K562 (cell line): ENCODE results near the gene GIGYF1. TPM values are rescaled to one million over a fixed set of nuclear protein-coding genes. Genes with fewer than 3 reads are reported as not detected.
A peak's percentile ranks its signal among the peaks of the same experiment; 100 is the strongest.

Experiments used
- CHD4 ChIP-seq: fragments of 200-600 bp; sonication (generic); IDR thresholded peaks from 3 replicates; pipeline ENCODE4 v1.6.1; 2012; ENCODE audit warnings: low read depth, mild to moderate bottlenecking, mixed read lengths, low read length, inconsistent platforms; ENCODE audit not compliant: insufficient read depth, insufficient replicate concordance, poor library complexity, severe bottlenecking
- KDM4B ChIP-seq, 2 experiments: fragments of 450-650 bp in 1 of 2; sonication (generic) in 1 of 2; IDR thresholded peaks; 2 replicates each; pipeline ENCODE4 v1.6.1; 2016 to 2017; ENCODE audit warnings: borderline replicate concordance in 2 of 2, antibody characterized with exemption in 1 of 2, low read depth in 1 of 2, mild to moderate bottlenecking in 1 of 2
- NFYB ChIP-seq: IDR thresholded peaks from 2 replicates; pipeline ENCODE4 v1.6.1; 2011; ENCODE audit warnings: mild to moderate bottlenecking, moderate library complexity; ENCODE audit not compliant: insufficient read length; ENCODE audit errors: extremely low read depth
- NR1H2 ChIP-seq: sonication (generic); formaldehyde crosslinking; IDR thresholded peaks from 2 replicates; pipeline ENCODE4 v1.4.0; 2020; ENCODE audit warnings: mild to moderate bottlenecking, missing genetic modification reagents
- NRF1 ChIP-seq, 2 experiments: fragments of 450-650 bp; IDR thresholded peaks in 1 of 2; conservative IDR thresholded peaks in 1 of 2; 2 replicates each; pipeline ENCODE4 v1.6.1; 2014; ENCODE audit warnings: mild to moderate bottlenecking in 2 of 2
- PTBP1 ChIP-seq: fragments of 200-400 bp; formaldehyde crosslinking; IDR thresholded peaks from 2 replicates; pipeline ENCODE4 v1.6.1; 2017; ENCODE audit warnings: low read depth, low read length
- RHOXF2B ChIP-seq: fragments of 250-450 bp; sonication (Bioruptor Pico); conservative IDR thresholded peaks from 2 replicates; pipeline ENCODE4 v1.5.1; 2021
- SAFB ChIP-seq: fragments of 200-400 bp; formaldehyde crosslinking; IDR thresholded peaks from 2 replicates; pipeline ENCODE4 v1.6.1; 2017; ENCODE audit warnings: low read depth, low read length, borderline replicate concordance
- STAT5B ChIP-seq: fragments of 250-450 bp; sonication (Bioruptor Pico); IDR thresholded peaks from 2 replicates; pipeline ENCODE4 v1.8.0; 2021; ENCODE audit warnings: mild to moderate bottlenecking, inconsistent platforms
- TEAD2 ChIP-seq: fragments of 450-650 bp; IDR thresholded peaks from 2 replicates; pipeline ENCODE4 v1.6.1; 2016; ENCODE audit warnings: missing genetic modification characterization, control low read depth, missing compliant biosample characterization
- ZNF583 ChIP-seq: fragments of 250-450 bp; sonication (Bioruptor Pico); IDR thresholded peaks from 2 replicates; pipeline ENCODE4 v1.4.0; 2020
- polyA plus RNA-seq, 8 experiments: library from polyadenylated mRNA; depleted of rRNA in 4 of 8; stranded (reverse) in 5 of 8; unstranded in 3 of 8; fragments of >200 nt; fragmentation: Nextera tagmentation in 2 of 8; fragmentation: Illumina TruSeq in 1 of 8; extraction: Ambion mirVana in 2 of 8; extraction: Trizol in 1 of 8; gene quantifications; 2 replicates each; pipeline versions ENCODE4 v1.2.1 to v1.2.3, GENCODE V29; 2011 to 2014; ENCODE audit warnings: inconsistent platforms in 1 of 8, missing spikeins in 1 of 8
- total RNA-seq, 7 experiments: library from RNA; depleted of rRNA in 6 of 7; stranded (reverse); fragments of >200 nt in 6 of 7; fragmentation: Illumina TruSeq in 2 of 7; extraction: Trizol in 2 of 7; gene quantifications; 2 replicates each; pipeline versions ENCODE4 v1.2.1 to v1.2.3, GENCODE V29; 2011 to 2021; ENCODE audit warnings: low replicate concordance in 1 of 7
- TF ChIP-seq, protein P1 (sequence below), 2 experiments: fragments of 450-650 bp in 1 of 2; sonication (generic) in 1 of 2; formaldehyde crosslinking in 1 of 2; IDR thresholded peaks; 2 replicates each; pipeline versions ENCODE4 v1.7.1 to v1.9.0; 2016 to 2022; ENCODE audit warnings: inconsistent platforms in 1 of 2, mild to moderate bottlenecking in 1 of 2, missing genetic modification reagents in 1 of 2
- TF ChIP-seq, protein P2 (sequence below): IDR thresholded peaks from 3 replicates; pipeline ENCODE4 v1.6.1; 2011; ENCODE audit warnings: borderline replicate concordance, mild to moderate bottlenecking; ENCODE audit not compliant: insufficient read length, insufficient read depth

Gene GIGYF1
- total and polyA plus RNA-seq, 9 of the 15 experiments (the other 6 are each of a cell fraction or from before 2014, with no cell fraction given), result 0.56 to 76.2 (median 16.8) TPM

GRCh38 chr7:100705753-100706671 lies 12.0 kb upstream of the GIGYF1 start, which contains the start of gene POP7 (continued):
- TF ChIP-seq, protein P1, sequence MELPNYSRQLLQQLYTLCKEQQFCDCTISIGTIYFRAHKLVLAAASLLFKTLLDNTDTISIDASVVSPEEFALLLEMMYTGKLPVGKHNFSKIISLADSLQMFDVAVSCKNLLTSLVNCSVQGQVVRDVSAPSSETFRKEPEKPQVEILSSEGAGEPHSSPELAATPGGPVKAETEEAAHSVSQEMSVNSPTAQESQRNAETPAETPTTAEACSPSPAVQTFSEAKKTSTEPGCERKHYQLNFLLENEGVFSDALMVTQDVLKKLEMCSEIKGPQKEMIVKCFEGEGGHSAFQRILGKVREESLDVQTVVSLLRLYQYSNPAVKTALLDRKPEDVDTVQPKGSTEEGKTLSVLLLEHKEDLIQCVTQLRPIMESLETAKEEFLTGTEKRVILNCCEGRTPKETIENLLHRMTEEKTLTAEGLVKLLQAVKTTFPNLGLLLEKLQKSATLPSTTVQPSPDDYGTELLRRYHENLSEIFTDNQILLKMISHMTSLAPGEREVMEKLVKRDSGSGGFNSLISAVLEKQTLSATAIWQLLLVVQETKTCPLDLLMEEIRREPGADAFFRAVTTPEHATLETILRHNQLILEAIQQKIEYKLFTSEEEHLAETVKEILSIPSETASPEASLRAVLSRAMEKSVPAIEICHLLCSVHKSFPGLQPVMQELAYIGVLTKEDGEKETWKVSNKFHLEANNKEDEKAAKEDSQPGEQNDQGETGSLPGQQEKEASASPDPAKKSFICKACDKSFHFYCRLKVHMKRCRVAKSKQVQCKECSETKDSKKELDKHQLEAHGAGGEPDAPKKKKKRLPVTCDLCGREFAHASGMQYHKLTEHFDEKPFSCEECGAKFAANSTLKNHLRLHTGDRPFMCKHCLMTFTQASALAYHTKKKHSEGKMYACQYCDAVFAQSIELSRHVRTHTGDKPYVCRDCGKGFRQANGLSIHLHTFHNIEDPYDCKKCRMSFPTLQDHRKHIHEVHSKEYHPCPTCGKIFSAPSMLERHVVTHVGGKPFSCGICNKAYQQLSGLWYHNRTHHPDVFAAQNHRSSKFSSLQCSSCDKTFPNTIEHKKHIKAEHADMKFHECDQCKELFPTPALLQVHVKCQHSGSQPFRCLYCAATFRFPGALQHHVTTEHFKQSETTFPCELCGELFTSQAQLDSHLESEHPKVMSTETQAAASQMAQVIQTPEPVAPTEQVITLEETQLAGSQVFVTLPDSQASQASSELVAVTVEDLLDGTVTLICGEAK (IDR thresholded peaks at IDR 0.05), result peak; percentile 57
- TF ChIP-seq, protein P1 (CRISPR knock-in tag; IDR thresholded peaks at IDR 0.05), result no peak
- TF ChIP-seq KDM4B (IDR thresholded peaks at IDR 0.05; ENCODE audit: borderline replicate concordance in 2 of 2, low read depth in 1 of 2) (no peak; a peak in 1 of 4 replicates), ZNF583 (CRISPR knock-in tag) (no peak), NR1H2 (no peak), CHD4 (no peak), PTBP1 (no peak), SAFB (peak; percentile 48; the same call in 1 of the 2 replicates), NRF1 (conservative IDR thresholded peaks at IDR 0.05 in 1 of 2, IDR thresholded peaks at IDR 0.05 in 1 of 2) (peak; percentile 98), NFYB (no peak), STAT5B (CRISPR knock-in tag) (no peak), TEAD2 (tag) (no peak), RHOXF2B (CRISPR knock-in tag) (no peak)
- TF ChIP-seq, protein P2, sequence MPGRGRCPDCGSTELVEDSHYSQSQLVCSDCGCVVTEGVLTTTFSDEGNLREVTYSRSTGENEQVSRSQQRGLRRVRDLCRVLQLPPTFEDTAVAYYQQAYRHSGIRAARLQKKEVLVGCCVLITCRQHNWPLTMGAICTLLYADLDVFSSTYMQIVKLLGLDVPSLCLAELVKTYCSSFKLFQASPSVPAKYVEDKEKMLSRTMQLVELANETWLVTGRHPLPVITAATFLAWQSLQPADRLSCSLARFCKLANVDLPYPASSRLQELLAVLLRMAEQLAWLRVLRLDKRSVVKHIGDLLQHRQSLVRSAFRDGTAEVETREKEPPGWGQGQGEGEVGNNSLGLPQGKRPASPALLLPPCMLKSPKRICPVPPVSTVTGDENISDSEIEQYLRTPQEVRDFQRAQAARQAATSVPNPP, result no peak
